Measurements from ENCODE around the gene CACNB2. TPM values are rescaled to one million over a fixed set of nuclear protein-coding genes. Genes with fewer than 3 reads are reported as not detected.

Gene CACNB2
- total and polyA plus RNA-seq, 2 donors (not counting 3 experiments of a cell fraction or from before 2014, with no cell fraction given), result not detected

DNA sequence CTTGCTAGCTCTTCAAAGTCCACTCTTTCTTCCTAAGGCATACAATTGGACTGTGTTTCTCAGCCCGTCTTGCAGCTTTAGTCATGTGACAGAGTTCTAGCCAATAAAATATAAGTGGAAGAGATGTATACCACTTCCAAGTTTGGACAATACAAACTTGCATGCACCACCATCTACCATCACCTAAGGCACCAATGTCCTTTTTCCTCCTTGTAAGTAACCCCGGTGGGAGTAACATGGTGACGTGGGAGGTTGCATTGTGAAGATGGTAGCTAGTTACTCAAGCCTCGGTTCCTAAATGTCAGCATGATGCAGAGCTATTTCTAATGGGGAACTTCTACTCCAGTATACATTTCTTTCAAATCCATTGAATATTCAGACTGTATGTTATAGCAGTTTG is 5.3 kb upstream of the CACNB2 start:
- H3K4me2 ChIP-seq (ENCODE audit: insufficient read depth, low read length), result no peak overlapping the region
- H3K9ac ChIP-seq (replicated peaks; ENCODE audit: extremely low read depth, insufficient read depth, low read length), result no peak overlapping the region
- FAIRE-seq (no peak), DNase-seq (ENCODE audit: low read depth, low spot score) (no peak)
- ChIA-PET POLR2A (no interaction called here), CTCF (interaction anchor here (0.6 kb wide), 1 partner anchor 176 kb away, joined by 3 read pairs; no protein-coding TSS in a partner anchor)
- dilution Hi-C loops (cut with MboI; ENCODE audit: extremely low pct_ligation_motif_present, low sequenced_read_pairs) (no loop called here), intact Hi-C loops (cut with micrococcal nuclease) (no loop called here)
- H3K27ac ChIP-seq (ENCODE audit: insufficient read depth, low read depth, low read length), result no peak overlapping the region
- H3K4me1 ChIP-seq (ENCODE audit: control insufficient read depth, extremely low read depth, insufficient read depth, low read length), result no peaks in the 10 kb centered on the region
- peaks cover 8 to 9% of the 10 kb centered on the region in 2 experiments for H3K27me3 ChIP-seq (ENCODE audit: control insufficient read depth in 2 of 2, insufficient read depth in 2 of 2, low read length in 2 of 2)
- no peaks in the 10 kb centered on the region for H4K20me1 ChIP-seq (replicated peaks; ENCODE audit: control insufficient read depth, extremely low read depth, insufficient read depth, low read length)
- H3K9me1 ChIP-seq (replicated peaks; ENCODE audit: control insufficient read depth, extremely low read depth, insufficient read depth, low read length), result no peaks in the 10 kb centered on the region
- BruUV-seq (replicated peaks), result no TSS peak
- no peaks in the 10 kb centered on the region for H3K79me2 ChIP-seq (ENCODE audit: control insufficient read depth, insufficient read depth, low read length)
- no peaks in the 10 kb centered on the region for H3K9me3 ChIP-seq (replicated peaks; ENCODE audit: control insufficient read depth, insufficient read depth, low read length)
- no peak overlapping the region for H2AFZ ChIP-seq (ENCODE audit: low read depth, low read length)
- no peak for TF ChIP-seq POLR2A (IDR thresholded peaks at IDR 0.05; ENCODE audit: low read depth, low read length)
- no peak for TF ChIP-seq FOS (IDR thresholded peaks at IDR 0.05; ENCODE audit: borderline replicate concordance, insufficient read depth, low read length)
- no peak for TF ChIP-seq POLR2AphosphoS5 (IDR thresholded peaks at IDR 0.05; ENCODE audit: insufficient read depth, low read depth, low read length)
- TF ChIP-seq JUN (IDR thresholded peaks at IDR 0.05; ENCODE audit: borderline replicate concordance, insufficient read depth, insufficient read length, low read depth), result no peak
- TF ChIP-seq, protein P1, sequence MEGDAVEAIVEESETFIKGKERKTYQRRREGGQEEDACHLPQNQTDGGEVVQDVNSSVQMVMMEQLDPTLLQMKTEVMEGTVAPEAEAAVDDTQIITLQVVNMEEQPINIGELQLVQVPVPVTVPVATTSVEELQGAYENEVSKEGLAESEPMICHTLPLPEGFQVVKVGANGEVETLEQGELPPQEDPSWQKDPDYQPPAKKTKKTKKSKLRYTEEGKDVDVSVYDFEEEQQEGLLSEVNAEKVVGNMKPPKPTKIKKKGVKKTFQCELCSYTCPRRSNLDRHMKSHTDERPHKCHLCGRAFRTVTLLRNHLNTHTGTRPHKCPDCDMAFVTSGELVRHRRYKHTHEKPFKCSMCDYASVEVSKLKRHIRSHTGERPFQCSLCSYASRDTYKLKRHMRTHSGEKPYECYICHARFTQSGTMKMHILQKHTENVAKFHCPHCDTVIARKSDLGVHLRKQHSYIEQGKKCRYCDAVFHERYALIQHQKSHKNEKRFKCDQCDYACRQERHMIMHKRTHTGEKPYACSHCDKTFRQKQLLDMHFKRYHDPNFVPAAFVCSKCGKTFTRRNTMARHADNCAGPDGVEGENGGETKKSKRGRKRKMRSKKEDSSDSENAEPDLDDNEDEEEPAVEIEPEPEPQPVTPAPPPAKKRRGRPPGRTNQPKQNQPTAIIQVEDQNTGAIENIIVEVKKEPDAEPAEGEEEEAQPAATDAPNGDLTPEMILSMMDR (IDR thresholded peaks at IDR 0.05; ENCODE audit: extremely low read depth in 1 of 2, insufficient read depth in 1 of 2, low read depth in 1 of 2, low read length in 2 of 2), result no peak
- no peak for TF ChIP-seq EZH2 (IDR thresholded peaks at IDR 0.05; ENCODE audit: borderline replicate concordance, low read depth, low read length, severe bottlenecking)
- TF ChIP-seq, protein P2, sequence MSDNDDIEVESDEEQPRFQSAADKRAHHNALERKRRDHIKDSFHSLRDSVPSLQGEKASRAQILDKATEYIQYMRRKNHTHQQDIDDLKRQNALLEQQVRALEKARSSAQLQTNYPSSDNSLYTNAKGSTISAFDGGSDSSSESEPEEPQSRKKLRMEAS (IDR thresholded peaks at IDR 0.05; ENCODE audit: insufficient read depth, insufficient read length), result no peak
- TF ChIP-seq MYC (IDR thresholded peaks at IDR 0.05; ENCODE audit: low read depth, low read length), result no peak
- no peak for TF ChIP-seq GATA2 (IDR thresholded peaks at IDR 0.05; ENCODE audit: insufficient read depth, insufficient read length, low read depth, low read length)
- H3K36me3 ChIP-seq (ENCODE audit: control insufficient read depth in 2 of 2, extremely low read depth in 1 of 2, insufficient read depth in 2 of 2, low read length in 2 of 2), result no peaks in the 10 kb centered on the region
- H3K4me3 ChIP-seq (replicated peaks in 1 of 3; ENCODE audit: insufficient read depth in 1 of 3, low read depth in 1 of 3, low read length in 3 of 3), result no peak overlapping the region

All from endothelial cell of umbilical vein (primary cell).